ENCODE measurements around the gene TMA7B. TPM values are rescaled to one million over a fixed set of nuclear protein-coding genes. Genes with fewer than 3 reads are reported as not detected.

Gene TMA7B
- total RNA-seq, 3 donors from 2014 or later = 0.16 TPM; not detected in 2

DNA sequence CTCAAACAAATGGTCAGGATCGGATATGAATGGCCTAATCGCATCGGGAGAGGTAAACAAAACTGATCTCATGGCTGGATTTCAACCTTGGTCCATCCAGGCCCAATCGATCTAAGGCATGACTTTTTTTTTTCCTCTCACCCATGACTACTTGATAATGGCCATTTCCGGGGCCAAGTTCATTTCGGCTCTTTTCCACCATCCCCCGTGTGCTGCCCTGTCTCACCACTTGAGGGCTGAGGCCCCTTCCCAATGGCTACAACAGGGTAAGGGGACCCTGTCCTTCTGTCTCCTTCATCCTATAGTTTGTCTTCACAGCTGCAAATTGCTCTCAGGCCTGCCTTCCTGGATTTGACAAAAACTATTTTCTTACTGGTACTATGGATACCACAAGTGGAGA lies 32.7 kb upstream of the TMA7B start:
- Histone ChIP-seq H3K9me3 (no peaks in the 10 kb centered on the region), H3K4me3 (no peak overlapping the region), H3K36me3 (no peaks in the 10 kb centered on the region), H3K4me1 (no peaks in the 10 kb centered on the region), H3K27ac (no peak overlapping the region), H3K27me3 (no peaks in the 10 kb centered on the region)
- no peak for DNase-seq (ENCODE audit: low spot score in 2 of 2)
- intact Hi-C loops (cut with DNase I; ENCODE audit: low total_unique reads) = no loop called here
- TF ChIP-seq, protein P1, sequence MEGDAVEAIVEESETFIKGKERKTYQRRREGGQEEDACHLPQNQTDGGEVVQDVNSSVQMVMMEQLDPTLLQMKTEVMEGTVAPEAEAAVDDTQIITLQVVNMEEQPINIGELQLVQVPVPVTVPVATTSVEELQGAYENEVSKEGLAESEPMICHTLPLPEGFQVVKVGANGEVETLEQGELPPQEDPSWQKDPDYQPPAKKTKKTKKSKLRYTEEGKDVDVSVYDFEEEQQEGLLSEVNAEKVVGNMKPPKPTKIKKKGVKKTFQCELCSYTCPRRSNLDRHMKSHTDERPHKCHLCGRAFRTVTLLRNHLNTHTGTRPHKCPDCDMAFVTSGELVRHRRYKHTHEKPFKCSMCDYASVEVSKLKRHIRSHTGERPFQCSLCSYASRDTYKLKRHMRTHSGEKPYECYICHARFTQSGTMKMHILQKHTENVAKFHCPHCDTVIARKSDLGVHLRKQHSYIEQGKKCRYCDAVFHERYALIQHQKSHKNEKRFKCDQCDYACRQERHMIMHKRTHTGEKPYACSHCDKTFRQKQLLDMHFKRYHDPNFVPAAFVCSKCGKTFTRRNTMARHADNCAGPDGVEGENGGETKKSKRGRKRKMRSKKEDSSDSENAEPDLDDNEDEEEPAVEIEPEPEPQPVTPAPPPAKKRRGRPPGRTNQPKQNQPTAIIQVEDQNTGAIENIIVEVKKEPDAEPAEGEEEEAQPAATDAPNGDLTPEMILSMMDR (IDR thresholded peaks at IDR 0.05) = no peak
- TF ChIP-seq POLR2A (IDR thresholded peaks at IDR 0.05) (no peak), POLR2AphosphoS5 (IDR thresholded peaks at IDR 0.05) (no peak)

DNA sequence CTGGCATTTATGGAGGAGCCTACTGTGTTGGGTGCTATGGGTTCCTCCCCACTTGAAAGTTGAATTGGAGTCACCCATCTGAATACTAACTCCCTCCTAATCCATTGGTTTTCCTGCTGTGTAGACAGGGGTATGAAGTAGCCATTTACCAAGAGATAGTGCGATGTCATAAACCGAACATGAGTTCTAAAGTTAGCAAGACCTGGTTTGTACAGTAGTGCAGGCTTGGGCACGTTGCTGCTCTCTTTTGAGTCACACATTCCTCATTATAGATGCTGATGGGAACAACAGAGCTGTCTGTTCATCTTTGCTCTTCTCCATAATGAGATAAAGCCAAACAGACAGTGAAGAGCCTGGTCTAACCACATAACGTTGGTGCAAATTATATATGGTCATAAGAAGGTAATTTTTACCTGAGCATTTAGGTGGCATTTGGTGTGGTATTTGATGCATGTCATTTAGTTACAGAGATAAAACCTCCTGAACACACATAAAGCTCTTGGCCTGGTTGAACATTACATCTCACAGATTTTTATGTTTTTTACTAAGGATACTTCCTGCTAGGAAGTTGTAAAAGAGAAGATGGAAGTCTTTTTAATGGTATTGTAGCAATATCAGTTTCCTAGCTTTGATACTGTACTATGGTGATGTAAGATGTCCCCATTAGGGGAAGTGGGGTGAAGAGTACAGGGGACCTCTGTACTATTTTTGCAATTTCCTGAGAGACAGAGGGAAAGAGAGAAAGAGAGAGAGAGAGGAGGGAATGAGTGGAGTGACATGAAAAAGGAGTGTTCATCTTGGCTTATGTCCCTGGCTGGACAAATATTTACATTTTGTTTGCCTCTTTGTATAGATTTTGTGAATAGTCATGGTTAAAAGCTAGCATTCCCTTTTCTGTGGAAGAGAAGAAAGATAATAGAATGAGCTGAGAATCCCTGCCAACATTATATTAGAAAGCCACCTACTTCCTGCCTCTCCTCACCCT lies 31.4 kb upstream of the TMA7B start:
- intact Hi-C loops (cut with DNase I; ENCODE audit: low total_unique reads) = no loop called here
- TF ChIP-seq POLR2AphosphoS5 (IDR thresholded peaks at IDR 0.05) = no peak
- no peak for TF ChIP-seq POLR2A (IDR thresholded peaks at IDR 0.05)
- TF ChIP-seq, protein P1 (IDR thresholded peaks at IDR 0.05) = no peak

DNA sequence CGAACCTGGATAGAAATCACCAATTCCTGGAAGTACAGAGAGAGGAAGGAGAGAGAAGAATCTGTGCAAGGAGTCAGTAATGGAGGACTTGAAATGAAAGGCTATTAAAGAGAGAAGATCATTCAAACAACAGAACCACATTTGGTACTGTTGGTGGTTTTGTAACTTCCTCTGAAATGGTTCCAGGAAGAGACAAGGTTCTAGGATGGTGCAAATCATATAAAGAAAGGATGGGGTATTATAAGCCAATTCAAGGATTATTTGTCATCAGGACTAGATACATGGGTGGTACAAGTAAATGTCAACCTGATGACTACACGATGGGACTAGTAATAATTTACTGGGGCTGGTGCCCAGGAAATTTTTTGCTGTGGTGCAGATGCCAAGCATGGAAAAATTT lies 28.9 kb upstream of the TMA7B start:
- Histone ChIP-seq H3K27ac (no peak overlapping the region), H3K36me3 (no peaks in the 10 kb centered on the region), H3K27me3 (no peaks in the 10 kb centered on the region), H3K9me3 (no peaks in the 10 kb centered on the region), H3K4me3 (no peak overlapping the region), H3K4me1 (no peaks in the 10 kb centered on the region)
- no peak for DNase-seq (ENCODE audit: low spot score in 2 of 2)
- TF ChIP-seq POLR2A (IDR thresholded peaks at IDR 0.05) (no peak), POLR2AphosphoS5 (IDR thresholded peaks at IDR 0.05) (no peak)
- TF ChIP-seq, protein P1 (IDR thresholded peaks at IDR 0.05) = no peak
- intact Hi-C loops (cut with DNase I; ENCODE audit: low total_unique reads) = no loop called here

More for the DNA sequence above, 31.4 kb upstream of the TMA7B start:
- no peaks in the 10 kb centered on the region for H3K27me3 ChIP-seq
- H3K9me3 ChIP-seq = no peaks in the 10 kb centered on the region
- H3K4me3 ChIP-seq = no peak overlapping the region
- H3K36me3 ChIP-seq = no peaks in the 10 kb centered on the region
- H3K27ac ChIP-seq = no peak overlapping the region
- no peak for DNase-seq (ENCODE audit: low spot score in 2 of 2)
- no peaks in the 10 kb centered on the region for H3K4me1 ChIP-seq

DNA sequence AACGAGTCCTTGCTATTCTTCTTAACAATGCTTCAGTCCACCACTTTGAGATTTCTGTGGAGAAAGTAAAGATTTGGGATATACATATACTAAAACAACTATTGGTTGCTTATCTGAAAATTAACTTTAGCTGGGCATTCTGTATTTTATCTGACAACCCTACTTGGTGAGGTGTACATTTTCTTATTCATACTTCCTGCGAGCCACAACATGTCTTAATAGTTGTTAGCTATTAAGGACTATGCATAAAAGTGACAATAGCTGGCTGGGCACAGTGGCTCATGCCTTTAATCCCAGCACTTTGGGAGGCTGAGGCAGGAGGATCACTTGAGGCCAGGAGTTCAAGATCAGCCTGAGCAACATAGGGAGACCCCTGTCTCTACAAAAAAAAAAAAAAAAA lies 28.0 kb upstream of the TMA7B start:
- Histone ChIP-seq H3K4me3 (no peak overlapping the region), H3K36me3 (no peaks in the 10 kb centered on the region), H3K4me1 (no peaks in the 10 kb centered on the region), H3K9me3 (no peaks in the 10 kb centered on the region), H3K27ac (no peak overlapping the region), H3K27me3 (no peaks in the 10 kb centered on the region)
- TF ChIP-seq POLR2AphosphoS5 (IDR thresholded peaks at IDR 0.05) (no peak), POLR2A (IDR thresholded peaks at IDR 0.05) (no peak)
- TF ChIP-seq, protein P1 (IDR thresholded peaks at IDR 0.05) = no peak
- no peak for DNase-seq (ENCODE audit: low spot score in 2 of 2)
- intact Hi-C loops (cut with DNase I; ENCODE audit: low total_unique reads) = no loop called here

DNA sequence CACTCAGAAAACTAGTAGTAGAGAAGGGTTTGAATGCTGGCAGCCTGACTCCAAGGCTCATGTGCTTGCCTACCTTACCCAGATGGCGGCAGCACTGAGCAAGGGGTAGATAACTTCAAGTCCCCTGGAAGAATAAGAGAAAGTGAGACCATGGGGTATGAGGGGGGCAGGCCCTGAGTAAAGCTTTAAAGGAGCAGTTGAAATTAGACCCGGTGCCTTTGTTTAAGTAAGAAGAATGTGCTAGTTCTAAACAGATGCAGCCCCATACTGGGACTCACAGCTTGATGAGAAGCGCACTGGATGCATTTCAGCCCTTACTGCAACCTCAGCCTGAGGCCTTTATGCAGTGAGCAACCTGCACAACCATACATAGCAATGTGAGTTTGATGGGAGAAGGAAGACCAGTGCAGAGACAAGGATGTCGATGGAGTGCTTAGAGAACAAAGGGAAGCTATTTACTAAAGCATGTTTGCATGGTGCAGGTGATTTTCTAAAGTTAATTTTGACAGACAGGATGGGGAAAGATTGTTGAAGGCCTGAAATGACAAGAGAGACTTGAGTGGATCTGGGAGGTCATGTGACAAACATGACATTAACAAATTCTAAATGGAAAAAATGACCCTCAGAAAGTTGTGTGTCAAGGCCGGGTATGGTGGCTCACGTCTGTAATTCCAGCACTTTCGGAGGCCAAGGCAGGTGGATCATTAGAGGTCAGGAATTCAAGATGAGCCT lies 27.1 kb upstream of the TMA7B start:
- Histone ChIP-seq H3K9me3 (no peaks in the 10 kb centered on the region), H3K36me3 (no peaks in the 10 kb centered on the region), H3K27me3 (no peaks in the 10 kb centered on the region), H3K4me3 (no peak overlapping the region), H3K27ac (no peak overlapping the region), H3K4me1 (no peaks in the 10 kb centered on the region)
- DNase-seq (ENCODE audit: low spot score in 2 of 2) = no peak
- intact Hi-C loops (cut with DNase I; ENCODE audit: low total_unique reads) = no loop called here
- TF ChIP-seq POLR2AphosphoS5 (IDR thresholded peaks at IDR 0.05) (no peak), POLR2A (IDR thresholded peaks at IDR 0.05) (no peak)
- TF ChIP-seq, protein P1 (IDR thresholded peaks at IDR 0.05) = peak in 2 of 3 donors; percentile 31 to 32
